GM21717 (cell line): ENCODE data around the gene RNF148.

Experiments used
- ATAC-seq: cut with Tn5 transposase; IDR thresholded peaks from one replicate; pipeline ENCODE4 v1.9.1; 2021; ENCODE audit warnings: mild to moderate bottlenecking, moderate library complexity; ENCODE audit not compliant: unreplicated experiment

RNF148 gene

GRCh38 chr7:122702872-122703510 is at the start of gene RNF148:
TSS of gene RNF148 (minus strand) at chr7:122702922. CDS start at chr7:122702750, 172 bp downstream.
- no peak for ATAC-seq

- no peak for ATAC-seq
Observed at GRCh38 chr7:122750389-122750788, 47.7 kb upstream of the RNF148 start.

- ATAC-seq: no peak
Observed at GRCh38 chr7:122748195-122748594, 45.5 kb upstream of the RNF148 start.

- ATAC-seq: no peak
Observed at GRCh38 chr7:122746948-122747347, 44.2 kb upstream of the RNF148 start.

- no peak for ATAC-seq
Observed at GRCh38 chr7:122743211-122743610, 40.5 kb upstream of the RNF148 start.

GRCh38 chr7:122738947-122739346 is 36.2 kb upstream of the RNF148 start:
- ATAC-seq: no peak

- no peak for ATAC-seq
Observed at GRCh38 chr7:122736183-122736582, 33.5 kb upstream of the RNF148 start.

- ATAC-seq: no peak
Observed at GRCh38 chr7:122727759-122728158, 25.0 kb upstream of the RNF148 start.

GRCh38 chr7:122727354-122727753 is 24.6 kb upstream of the RNF148 start:
- no peak for ATAC-seq

- ATAC-seq: no peak
Observed at GRCh38 chr7:122726881-122727280, 24.2 kb upstream of the RNF148 start.

GRCh38 chr7:122724366-122724765 is 21.6 kb upstream of the RNF148 start:
- no peak for ATAC-seq

- no peak for ATAC-seq
Observed at GRCh38 chr7:122719010-122719578, 16.4 kb upstream of the RNF148 start.

GRCh38 chr7:122717356-122718089 is 14.8 kb upstream of the RNF148 start:
- ATAC-seq: no peak

GRCh38 chr7:122715183-122715582 is 12.5 kb upstream of the RNF148 start:
- no peak for ATAC-seq

GRCh38 chr7:122710916-122711315 is 8.2 kb upstream of the RNF148 start:
- ATAC-seq: no peak

- no peak for ATAC-seq
Observed at GRCh38 chr7:122709930-122710646, 7.4 kb upstream of the RNF148 start.

- ATAC-seq: no peak
Observed at GRCh38 chr7:122706836-122707235, 4.1 kb upstream of the RNF148 start.

GRCh38 chr7:122699017-122699416 is 3.7 kb downstream of the RNF148 start, which contains the start of gene RNF133:
TSS of gene RNF133 (minus strand) at chr7:122699117. CDS start at chr7:122698918, 199 bp downstream.
- ATAC-seq: no peak

- no peak for ATAC-seq
Observed at GRCh38 chr7:122695816-122696215, 6.9 kb downstream of the RNF148 start.

GRCh38 chr7:122694697-122695096 is 8.0 kb downstream of the RNF148 start:
- no peak for ATAC-seq

GRCh38 chr7:122692769-122693309 is 9.9 kb downstream of the RNF148 start:
- ATAC-seq: no peak
